Measurements from ENCODE around the gene NADK2. TPM values are rescaled to one million over a fixed set of nuclear protein-coding genes. Genes with fewer than 3 reads are reported as not detected.

NADK2 gene
- total and polyA plus RNA-seq, 2 donors from 2014 or later = 15.4 to 27.9 TPM

GRCh38 chr5:36146390-36146789, 95.3 kb downstream of the NADK2 start:
- Histone ChIP-seq H3K27me3 (ENCODE audit: control insufficient read depth, insufficient read depth, low read length) (no peaks in the 10 kb centered on the region), H3K4me1 (ENCODE audit: control insufficient read depth in 2 of 3, insufficient read depth in 2 of 3, low read depth in 1 of 3, low read length in 3 of 3) (peaks cover 2 to 8% (median 3%) of the 10 kb centered on the region in 3 donors), H3K36me3 (ENCODE audit: control insufficient read depth in 2 of 3, insufficient read depth in 3 of 3, low read length in 3 of 3) (no peaks in the 10 kb centered on the region), H3K9me3 (ENCODE audit: control insufficient read depth in 2 of 3, insufficient read depth in 1 of 3, low read length in 3 of 3) (no peaks in the 10 kb centered on the region), H3K27ac (ENCODE audit: low read depth in 2 of 2, low read length in 2 of 2) (no peak overlapping the region), H3K9ac (ENCODE audit: low read length in 3 of 3) (no peak overlapping the region), H3K4me3 (ENCODE audit: low read length in 3 of 3) (no peak overlapping the region)
- no peak for DNase-seq
- FAIRE-seq = no peak
- intact Hi-C loops (cut with DNase I) = no loop called here
- no peak for TF ChIP-seq CTCF (IDR thresholded peaks at IDR 0.05; ENCODE audit: borderline replicate concordance, extremely low read depth, insufficient read depth)

- no peak for TF ChIP-seq CTCF (IDR thresholded peaks at IDR 0.05; ENCODE audit: borderline replicate concordance, extremely low read depth, insufficient read depth)
- no peak overlapping the region for H3K4me3 ChIP-seq (ENCODE audit: low read length in 3 of 3)
- H3K27me3 ChIP-seq (ENCODE audit: control insufficient read depth, insufficient read depth, low read length) = no peaks in the 10 kb centered on the region
- FAIRE-seq = no peak
- H3K9me3 ChIP-seq (ENCODE audit: control insufficient read depth in 2 of 3, insufficient read depth in 1 of 3, low read length in 3 of 3) = no peaks in the 10 kb centered on the region
- intact Hi-C loops (cut with DNase I) = no loop called here
- no peak for DNase-seq
- no peak overlapping the region for H3K9ac ChIP-seq (ENCODE audit: low read length in 3 of 3)
- peaks cover 0 to 4% (median 0%) of the 10 kb centered on the region in 3 donors for H3K4me1 ChIP-seq (ENCODE audit: control insufficient read depth in 2 of 3, insufficient read depth in 2 of 3, low read depth in 1 of 3, low read length in 3 of 3)
- no peak overlapping the region for H3K27ac ChIP-seq (ENCODE audit: low read depth in 2 of 2, low read length in 2 of 2)
- H3K36me3 ChIP-seq (ENCODE audit: control insufficient read depth in 2 of 3, insufficient read depth in 3 of 3, low read length in 3 of 3) = no peaks in the 10 kb centered on the region
These were observed 96.4 kb downstream of the NADK2 start for GRCh38 chr5:36145311-36145710.

Small RNA genes within 50 kb of the gene (microRNA-seq; reads per million reads assigned to microRNA genes)
- gene MIR580 = 1.0 reads per million

Other genes with a start within 250 kb of the NADK2 start
- 0.35 TPM for gene UGT3A2, start 175.0 kb downstream of the NADK2 start, total RNA-seq
- gene UGT3A2, start 175.0 kb downstream of the NADK2 start, polyA plus RNA-seq (ENCODE audit: insufficient read depth, low read depth, low replicate concordance) = 4.4 TPM
- gene LMBRD2, start 90.0 kb downstream of the NADK2 start, total RNA-seq = 13.6 TPM
- gene LMBRD2, start 90.0 kb downstream of the NADK2 start, polyA plus RNA-seq (ENCODE audit: insufficient read depth, low read depth, low replicate concordance) = 4.0 TPM
- gene SKP2, start 89.8 kb downstream of the NADK2 start, total RNA-seq = 10.9 TPM
- gene SKP2, start 89.8 kb downstream of the NADK2 start, polyA plus RNA-seq (ENCODE audit: insufficient read depth, low read depth, low replicate concordance) = 3.4 TPM
- gene RANBP3L, start 60.0 kb upstream of the NADK2 start, total RNA-seq = 7.1 TPM
- 8.7 TPM for gene RANBP3L, start 60.0 kb upstream of the NADK2 start, polyA plus RNA-seq (ENCODE audit: insufficient read depth, low read depth, low replicate concordance)